ENCODE results near the gene RCE1. TPM values are rescaled to one million over a fixed set of nuclear protein-coding genes. Genes with fewer than 3 reads are reported as not detected.
A peak's percentile ranks its signal among the peaks of the same experiment; 100 is the strongest.
"Not testable (repeated sequence)": the region's sequence is repeated elsewhere in the genome, so short reads cannot be mapped to it uniquely, and the experiment has no call there.

RCE1 gene
- total RNA-seq: 10 to 100 TPM; 27.1 to 50.0 TPM

GRCh38 chr11:66842896-66843775, at the start of gene RCE1:
Gene RCE1, plus strand, starts transcription at chr11:66843441. Its CDS starts 15 bp downstream, at chr11:66843456.
- TF ChIP-seq CTCF (IDR thresholded peaks at IDR 0.05) (peak in 1 of 4 experiments; percentile 12), POLR2AphosphoS5 (IDR thresholded peaks at IDR 0.05) (peak; percentile 79), POLR2A (IDR thresholded peaks at IDR 0.05) (peak; percentile 91)
- WGBS: under 1% methylated on average over 80 of the region's 98 CpGs
- Histone ChIP-seq H3K9me3 (no peaks in the 10 kb centered on the region), H3K4me3 (peak within 1 kb of the TSS; percentile 92 to 99), H3K27ac (peak within 1 kb of the TSS; percentile 93 to 96), H3K27me3 (replicated peaks; ENCODE audit: insufficient read depth) (no peaks in the 10 kb centered on the region), H3K4me1 (replicated peaks) (peaks cover 13% of the 10 kb centered on the region), H3K36me3 (no peaks in the 10 kb centered on the region)
- intact Hi-C loops (cut with DNase I): loop anchor here (5.0 kb wide), 1 partner anchor 39 kb away; no protein-coding TSS in a partner anchor
- peak; percentile 85 for DNase-seq (ENCODE audit: low spot score)

- H3K9me3 ChIP-seq; H3K4me1 ChIP-seq (replicated peaks); H3K4me3 ChIP-seq; H3K27me3 ChIP-seq (replicated peaks; ENCODE audit: insufficient read depth); H3K27ac ChIP-seq; H3K36me3 ChIP-seq; intact Hi-C loops (cut with DNase I); DNase-seq (ENCODE audit: low spot score): not testable (repeated sequence)
These were observed 43.4 kb upstream of the RCE1 start for GRCh38 chr11:66799815-66800214.

- Histone ChIP-seq H3K4me3 (no peak overlapping the region), H3K9me3 (no peaks in the 10 kb centered on the region), H3K27me3 (replicated peaks; ENCODE audit: insufficient read depth) (no peaks in the 10 kb centered on the region), H3K36me3 (no peaks in the 10 kb centered on the region), H3K27ac (peak overlapping the region in 1 of 2 donors; percentile 36), H3K4me1 (replicated peaks) (no peaks in the 10 kb centered on the region)
- 91% methylated on average over 5 of the region's 5 CpGs for WGBS
- intact Hi-C loops (cut with DNase I): no loop called here
- DNase-seq (ENCODE audit: low spot score): no peak
- TF ChIP-seq POLR2AphosphoS5 (IDR thresholded peaks at IDR 0.05): no peak
- TF ChIP-seq CTCF (IDR thresholded peaks at IDR 0.05): no peak
- no peak for TF ChIP-seq POLR2A (IDR thresholded peaks at IDR 0.05)
These were observed 42.4 kb upstream of the RCE1 start for GRCh38 chr11:66800720-66801428.

GRCh38 chr11:66809592-66809991, 33.6 kb upstream of the RCE1 start:
- TF ChIP-seq CTCF (IDR thresholded peaks at IDR 0.05) (no peak), POLR2AphosphoS5 (IDR thresholded peaks at IDR 0.05) (no peak), POLR2A (IDR thresholded peaks at IDR 0.05) (no peak)
- intact Hi-C loops (cut with DNase I): no loop called here
- 96% methylated on average over 3 of the region's 3 CpGs for WGBS

GRCh38 chr11:66810576-66811185, 32.6 kb upstream of the RCE1 start:
- Histone ChIP-seq H3K27me3 (replicated peaks; ENCODE audit: insufficient read depth) (no peaks in the 10 kb centered on the region), H3K9me3 (no peaks in the 10 kb centered on the region), H3K27ac (no peak overlapping the region), H3K4me1 (replicated peaks) (no peaks in the 10 kb centered on the region), H3K4me3 (no peak overlapping the region), H3K36me3 (no peaks in the 10 kb centered on the region)
- no peak for DNase-seq (ENCODE audit: low spot score)
- TF ChIP-seq POLR2AphosphoS5 (IDR thresholded peaks at IDR 0.05) (no peak), POLR2A (IDR thresholded peaks at IDR 0.05) (no peak), CTCF (IDR thresholded peaks at IDR 0.05) (no peak)
- intact Hi-C loops (cut with DNase I): no loop called here
- WGBS: 92% methylated on average over 1 of the region's 1 CpG

More at GRCh38 chr11:66809592-66809991, 33.6 kb upstream of the RCE1 start:
- no peak overlapping the region for H3K4me3 ChIP-seq
- DNase-seq (ENCODE audit: low spot score): no peak
- H3K9me3 ChIP-seq: no peaks in the 10 kb centered on the region
- no peak overlapping the region for H3K27ac ChIP-seq
- no peaks in the 10 kb centered on the region for H3K36me3 ChIP-seq
- no peaks in the 10 kb centered on the region for H3K27me3 ChIP-seq (replicated peaks; ENCODE audit: insufficient read depth)
- H3K4me1 ChIP-seq (replicated peaks): no peaks in the 10 kb centered on the region
